Measurements from ENCODE around the gene NUDT15. TPM values are rescaled to one million over a fixed set of nuclear protein-coding genes. Genes with fewer than 3 reads are reported as not detected.

NUDT15 gene
- total RNA-seq, 2 donors from 2014 or later: 8.5 to 10.3 TPM

DNA sequence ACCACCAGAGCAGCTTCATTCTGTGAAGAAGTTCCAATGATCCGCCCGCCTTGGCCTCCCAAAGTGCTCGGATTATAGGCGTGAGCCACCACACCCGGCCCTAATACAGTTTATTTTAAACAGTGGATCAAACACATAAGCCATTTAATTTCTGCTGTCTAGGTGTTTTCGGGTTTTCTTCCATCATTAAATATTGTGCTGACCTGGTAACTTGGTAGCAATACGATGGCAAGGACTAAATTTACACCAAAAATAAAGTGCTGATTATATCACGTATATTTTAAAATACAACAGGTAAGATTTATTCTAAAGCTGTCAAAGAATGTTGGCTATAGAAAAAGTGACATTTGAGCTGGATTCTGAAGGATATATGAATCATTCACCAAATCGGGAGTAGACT is 56.1 kb downstream of the NUDT15 start:
- DNase-seq (ENCODE audit: low spot score): no peak
- intact Hi-C loops (cut with DNase I): no loop called here

DNA sequence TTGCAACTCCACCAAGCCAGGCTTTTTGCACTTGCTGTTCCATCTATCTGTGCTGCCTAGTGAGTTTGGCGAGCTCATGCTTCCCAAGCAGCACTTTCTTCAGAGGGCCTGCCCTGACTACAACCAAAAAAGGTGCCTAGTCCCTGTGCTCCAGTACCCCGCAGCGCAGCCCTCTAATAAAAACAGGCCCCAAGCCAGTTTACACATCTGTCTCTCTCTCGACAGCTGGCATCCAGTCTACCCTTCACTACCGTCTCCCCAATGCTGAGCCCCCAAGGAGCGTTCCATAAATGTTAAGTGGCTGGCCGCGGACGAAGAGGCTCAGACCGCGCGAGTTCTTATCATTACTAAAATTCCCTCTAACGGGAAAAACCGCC is 56.9 kb downstream of the NUDT15 start:
- DNase-seq (ENCODE audit: low spot score): no peak
- intact Hi-C loops (cut with DNase I): no loop called here

DNA sequence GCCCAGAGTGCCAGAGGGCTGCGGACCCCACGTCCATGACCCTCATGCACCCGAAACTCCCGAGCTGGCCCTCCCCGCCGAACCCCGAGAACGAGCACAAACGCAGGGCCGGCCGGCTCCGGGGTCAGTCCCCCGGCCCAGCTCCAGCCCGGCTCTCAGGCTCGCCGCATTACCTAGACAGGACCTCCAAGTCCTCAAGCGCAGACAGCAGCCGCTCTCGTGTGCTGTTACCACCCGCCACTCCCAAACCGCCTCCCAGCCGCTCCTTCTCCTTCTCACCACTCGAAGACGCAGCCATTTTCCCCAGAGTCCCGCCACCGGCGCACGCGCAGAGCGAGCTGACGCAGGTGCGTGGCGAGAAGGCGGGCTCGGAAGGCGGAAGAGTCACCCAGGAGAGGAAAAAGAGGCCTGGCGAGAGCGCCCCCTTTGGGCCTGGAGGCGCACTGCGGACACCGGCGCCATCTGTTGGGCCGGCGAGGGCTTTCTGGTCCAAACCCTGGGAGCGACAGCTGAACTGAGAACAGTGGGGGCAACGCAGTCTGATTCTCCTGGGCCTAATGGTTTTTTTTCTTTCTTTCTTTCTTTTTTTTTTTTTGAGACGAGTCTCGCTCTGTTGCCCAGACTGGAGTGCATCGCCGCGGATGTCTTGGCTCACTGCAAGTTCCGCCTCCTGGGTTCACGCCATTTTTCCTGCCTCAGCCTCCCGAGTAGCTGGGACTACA is 57.4 kb downstream of the NUDT15 start, which contains the start of gene MED4:
Gene MED4, minus strand, starts transcription at position 324 of the 722 bp plus-strand sequence. Its CDS starts 26 bp downstream, at position 298.
- intact Hi-C loops (cut with DNase I): no loop called here
- peak; percentile 99 for DNase-seq (ENCODE audit: low spot score)

DNA sequence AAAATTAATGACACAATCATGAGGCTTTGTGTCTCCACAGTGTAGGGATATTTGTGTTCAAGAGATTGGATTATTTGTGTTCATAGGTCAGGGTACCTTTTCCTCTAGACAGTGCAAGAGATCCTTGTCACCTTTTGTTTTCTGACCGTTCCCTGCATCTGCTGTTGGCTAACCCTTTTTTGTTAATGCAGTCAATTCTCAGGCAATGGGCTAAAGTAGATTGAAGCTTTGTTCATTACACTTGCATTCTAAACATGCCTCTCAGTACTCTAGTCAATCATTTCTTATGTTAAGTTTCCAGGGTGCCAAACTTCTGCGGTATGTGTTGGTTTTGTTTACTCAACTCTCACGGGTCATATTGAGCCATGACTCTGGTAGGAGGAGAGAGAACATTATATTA is 59.1 kb downstream of the NUDT15 start:
- intact Hi-C loops (cut with DNase I): no loop called here
- no peak for DNase-seq (ENCODE audit: low spot score)

Other genes with a start within 250 kb of the NUDT15 start
- gene SUCLA2, start 36.5 kb upstream of the NUDT15 start, total RNA-seq: 10 to 100 TPM; 41.8 to 44.1 TPM
- gene MED4, start 57.4 kb downstream of the NUDT15 start, total RNA-seq: 10 to 100 TPM; 38.6 to 41.6 TPM
- 100 to 1,000 TPM; 425 to 605 TPM for gene ITM2B, start 195.5 kb downstream of the NUDT15 start, total RNA-seq